ENCODE data around the gene EXOSC7. TPM values are rescaled to one million over a fixed set of nuclear protein-coding genes. Genes with fewer than 3 reads are reported as not detected.

Gene EXOSC7
- polyA plus RNA-seq, 1 of the 3 experiments (the other 2 are of a cell fraction): 83.5 TPM

DNA sequence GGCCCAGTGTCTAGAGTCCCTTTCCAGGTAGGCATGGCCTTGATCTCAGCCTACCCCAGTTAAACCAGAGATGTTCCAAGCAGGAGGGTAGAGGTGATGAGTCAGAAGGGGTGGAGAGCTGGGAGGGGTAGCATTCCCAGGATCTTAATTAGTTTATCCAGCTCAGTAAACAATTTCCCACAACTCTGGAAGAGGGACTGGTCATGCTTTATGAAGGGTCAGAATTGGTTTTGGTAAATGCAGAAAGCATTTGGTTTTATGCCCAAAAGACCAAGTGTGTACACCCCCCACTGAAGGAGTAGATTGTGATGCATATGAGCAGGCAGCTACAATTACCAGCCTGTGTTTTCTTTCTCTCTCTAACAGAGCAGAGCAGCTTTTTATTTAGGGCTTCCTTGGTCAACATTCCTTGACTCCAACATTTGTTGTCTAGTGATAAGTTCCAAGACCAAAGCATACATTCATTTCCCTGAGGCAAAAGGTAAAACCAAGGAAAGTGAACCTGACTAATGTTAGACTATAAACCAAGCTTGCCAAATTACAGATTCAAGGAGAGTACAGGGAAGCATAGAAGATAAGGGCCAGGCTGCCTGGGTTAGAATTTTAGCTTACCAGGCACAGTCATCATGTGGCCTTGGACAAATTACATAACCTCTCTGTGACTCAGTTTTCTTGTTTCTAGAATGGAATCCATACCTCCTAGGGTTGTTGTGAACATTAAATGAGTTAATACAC lies 17.6 kb downstream of the EXOSC7 start:
- TF ChIP-seq TAF1 (IDR thresholded peaks at IDR 0.05; ENCODE audit: borderline replicate concordance, low read depth, low read length) (no peak), FOSL2 (IDR thresholded peaks at IDR 0.05; ENCODE audit: borderline replicate concordance, low read depth) (no peak; the same call in 1 of the 2 replicates), TEAD4 (IDR thresholded peaks at IDR 0.05; ENCODE audit: borderline replicate concordance, insufficient read depth) (no peak), FOXM1 (IDR thresholded peaks at IDR 0.05; ENCODE audit: low read depth) (no peak), GATA2 (CRISPR knock-in tag; IDR thresholded peaks at IDR 0.05) (no peak), POLR2AphosphoS5 (IDR thresholded peaks at IDR 0.05; ENCODE audit: low read depth, low read length) (no peak), SIN3A (IDR thresholded peaks at IDR 0.05; ENCODE audit: borderline replicate concordance, low read depth, low read length) (no peak), SMC3 (IDR thresholded peaks at IDR 0.05; ENCODE audit: low read depth, low read length) (no peak), EP300 (IDR thresholded peaks at IDR 0.05; ENCODE audit: borderline replicate concordance in 1 of 2, low read depth in 1 of 2, low read length in 1 of 2) (no peak), TCF12 (IDR thresholded peaks at IDR 0.05) (no peak), RFX5 (IDR thresholded peaks at IDR 0.05; ENCODE audit: low read length) (no peak), YY1 (IDR thresholded peaks at IDR 0.05; ENCODE audit: low read depth) (no peak), FOXJ3 (CRISPR knock-in tag; IDR thresholded peaks at IDR 0.05) (no peak), MEF2A (IDR thresholded peaks at IDR 0.05; ENCODE audit: borderline replicate concordance, low read depth) (no peak), RCOR1 (IDR thresholded peaks at IDR 0.05; ENCODE audit: low read length) (no peak)
- TF ChIP-seq, protein P1, sequence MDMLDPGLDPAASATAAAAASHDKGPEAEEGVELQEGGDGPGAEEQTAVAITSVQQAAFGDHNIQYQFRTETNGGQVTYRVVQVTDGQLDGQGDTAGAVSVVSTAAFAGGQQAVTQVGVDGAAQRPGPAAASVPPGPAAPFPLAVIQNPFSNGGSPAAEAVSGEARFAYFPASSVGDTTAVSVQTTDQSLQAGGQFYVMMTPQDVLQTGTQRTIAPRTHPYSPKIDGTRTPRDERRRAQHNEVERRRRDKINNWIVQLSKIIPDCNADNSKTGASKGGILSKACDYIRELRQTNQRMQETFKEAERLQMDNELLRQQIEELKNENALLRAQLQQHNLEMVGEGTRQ (IDR thresholded peaks at IDR 0.05; ENCODE audit: borderline replicate concordance, low read depth, low read length): no peak
- TF ChIP-seq, protein P2, sequence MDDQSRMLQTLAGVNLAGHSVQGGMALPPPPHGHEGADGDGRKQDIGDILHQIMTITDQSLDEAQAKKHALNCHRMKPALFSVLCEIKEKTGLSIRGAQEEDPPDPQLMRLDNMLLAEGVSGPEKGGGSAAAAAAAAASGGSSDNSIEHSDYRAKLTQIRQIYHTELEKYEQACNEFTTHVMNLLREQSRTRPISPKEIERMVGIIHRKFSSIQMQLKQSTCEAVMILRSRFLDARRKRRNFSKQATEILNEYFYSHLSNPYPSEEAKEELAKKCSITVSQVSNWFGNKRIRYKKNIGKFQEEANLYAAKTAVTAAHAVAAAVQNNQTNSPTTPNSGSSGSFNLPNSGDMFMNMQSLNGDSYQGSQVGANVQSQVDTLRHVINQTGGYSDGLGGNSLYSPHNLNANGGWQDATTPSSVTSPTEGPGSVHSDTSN (IDR thresholded peaks at IDR 0.05): no peak
- TF ChIP-seq, protein P3, sequence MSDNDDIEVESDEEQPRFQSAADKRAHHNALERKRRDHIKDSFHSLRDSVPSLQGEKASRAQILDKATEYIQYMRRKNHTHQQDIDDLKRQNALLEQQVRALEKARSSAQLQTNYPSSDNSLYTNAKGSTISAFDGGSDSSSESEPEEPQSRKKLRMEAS (IDR thresholded peaks at IDR 0.05; ENCODE audit: low read depth): no peak
- TF ChIP-seq, protein P4, sequence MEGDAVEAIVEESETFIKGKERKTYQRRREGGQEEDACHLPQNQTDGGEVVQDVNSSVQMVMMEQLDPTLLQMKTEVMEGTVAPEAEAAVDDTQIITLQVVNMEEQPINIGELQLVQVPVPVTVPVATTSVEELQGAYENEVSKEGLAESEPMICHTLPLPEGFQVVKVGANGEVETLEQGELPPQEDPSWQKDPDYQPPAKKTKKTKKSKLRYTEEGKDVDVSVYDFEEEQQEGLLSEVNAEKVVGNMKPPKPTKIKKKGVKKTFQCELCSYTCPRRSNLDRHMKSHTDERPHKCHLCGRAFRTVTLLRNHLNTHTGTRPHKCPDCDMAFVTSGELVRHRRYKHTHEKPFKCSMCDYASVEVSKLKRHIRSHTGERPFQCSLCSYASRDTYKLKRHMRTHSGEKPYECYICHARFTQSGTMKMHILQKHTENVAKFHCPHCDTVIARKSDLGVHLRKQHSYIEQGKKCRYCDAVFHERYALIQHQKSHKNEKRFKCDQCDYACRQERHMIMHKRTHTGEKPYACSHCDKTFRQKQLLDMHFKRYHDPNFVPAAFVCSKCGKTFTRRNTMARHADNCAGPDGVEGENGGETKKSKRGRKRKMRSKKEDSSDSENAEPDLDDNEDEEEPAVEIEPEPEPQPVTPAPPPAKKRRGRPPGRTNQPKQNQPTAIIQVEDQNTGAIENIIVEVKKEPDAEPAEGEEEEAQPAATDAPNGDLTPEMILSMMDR (IDR thresholded peaks at IDR 0.05): no peak
- H2AFZ ChIP-seq (ENCODE audit: low read depth): no peak overlapping the region
- no peaks in the 10 kb centered on the region for H3K9me2 ChIP-seq
- peaks cover 8% of the 10 kb centered on the region; the same call in 1 of the 2 replicates for H3K79me2 ChIP-seq (ENCODE audit: insufficient read depth)
- H3F3A ChIP-seq (replicated peaks; ENCODE audit: insufficient read depth): no peaks in the 10 kb centered on the region
- DNase-seq: no peak
- no peak overlapping the region for H3K9ac ChIP-seq
- H3K4me3 ChIP-seq (ENCODE audit: low read depth in 2 of 2, low read length in 1 of 2): no peak overlapping the region
- no peaks in the 10 kb centered on the region for H3K27me3 ChIP-seq (ENCODE audit: insufficient read depth)
- CTCF ChIA-PET: interaction anchor here (0.6 to 3.1 kb wide), 9 partner anchors 10 to 686 kb away, joined by 3 to 17 read pairs (median 4); partner anchors contain the start of genes EXOSC7 and ZDHHC3
- H3K27ac ChIP-seq (ENCODE audit: low read depth in 2 of 2, low read length in 1 of 2): peak overlapping the region in 1 of 2 experiments; percentile 30; a peak in 3 of 4 replicates
- peaks cover 31 to 34% of the 10 kb centered on the region in 2 experiments; a peak in 3 of 4 replicates for H3K4me1 ChIP-seq (ENCODE audit: control insufficient read depth in 1 of 2, insufficient read depth in 2 of 2, low read depth in 1 of 2, low read length in 1 of 2)
- peaks cover 8 to 47% of the 10 kb centered on the region in 2 experiments for H3K36me3 ChIP-seq (replicated peaks in 1 of 2; ENCODE audit: control insufficient read depth in 1 of 2, insufficient read depth in 2 of 2, low read length in 1 of 2)
- POLR2A ChIA-PET: no interaction called here
- no peaks in the 10 kb centered on the region for H3K9me3 ChIP-seq
- no peak overlapping the region for H3K4me2 ChIP-seq
- 0 out of 2 replicates have a peak, but pooled peaks cover 5% of the 10 kb centered on the region for H4K20me1 ChIP-seq (ENCODE audit: insufficient read depth)
